K562 (cell line): ENCODE measurements around the gene MAPRE2. TPM values are rescaled to one million over a fixed set of nuclear protein-coding genes. Genes with fewer than 3 reads are reported as not detected.

ENCODE experiments used
- ATAC-seq: fragments of 200-7000 bp; cut with Tn5 transposase; 3 replicates; pipeline ENCODE4 v1.9.1; 2020; ENCODE audit warnings: moderate library complexity
- BruUV-seq: library from RNA; stranded (reverse); fragments of 400-500 nt; replicated peaks from 2 replicates; lab custom pipeline; 2021; lab: Mats Ljungman, UMichigan
- CTCF ChIA-PET: fragments of 300-600 bp; formaldehyde crosslinking; extraction: SDS; loops from one replicate; lab custom pipeline; 2021; ENCODE audit warnings: low intra/inter-chr PET ratio; lab: Yijun Ruan, JAX
- POLR2A ChIA-PET: fragments of 300-600, 350-650 bp; sonication (Branson Sonifier 250); formaldehyde crosslinking; extraction: SDS; loops from one replicate; lab custom pipeline; 2021; ENCODE audit warnings: antibody characterized with exemption, inconsistent platforms; lab: Yijun Ruan, JAX
- DNase-seq, 4 experiments: peaks; one replicate each; pipeline versions ENCODE4 v3.0.0 to v3.0.0-alpha.2; 2011 to 2018; ENCODE audit warnings: low spot score in 3 of 4, mixed read lengths in 3 of 4; ENCODE audit errors: extremely low read depth in 1 of 4
- FAIRE-seq: peaks from 2 replicates; lab custom pipeline; 2011; peaks lifted over from hg19 to GRCh38; lab: Jason Lieb, UNC
- H2AFZ ChIP-seq: 2 replicates; pipeline ENCODE4 v1.6.0; 2011; ENCODE audit warnings: low read depth, low read length, control low read depth, inconsistent platforms
- H3K27ac ChIP-seq: fragments of 200-600 bp; 3 replicates; pipeline ENCODE4 v1.8.0; 2011; ENCODE audit warnings: low read depth, mild to moderate bottlenecking, control low read depth, inconsistent platforms, low read length, moderate library complexity, mixed read lengths; ENCODE audit errors: extremely low read depth
- H3K27me3 ChIP-seq, 2 experiments: fragments of 300-600 bp in 1 of 2; 2 replicates in 1 of 2; 3 replicates in 1 of 2; pipeline versions ENCODE4 v1.6.0 to v1.8.0; 2011; ENCODE audit warnings: inconsistent platforms in 2 of 2, low read length in 2 of 2, mild to moderate bottlenecking in 1 of 2, mixed read lengths in 1 of 2, moderate library complexity in 1 of 2; ENCODE audit not compliant: control insufficient read depth in 2 of 2, insufficient read depth in 2 of 2
- H3K36me3 ChIP-seq: fragments of 300-600 bp; 3 replicates; pipeline ENCODE4 v1.8.0; 2011; ENCODE audit warnings: mild to moderate bottlenecking, low read length, inconsistent platforms; ENCODE audit not compliant: control insufficient read depth, insufficient read depth
- H3K4me1 ChIP-seq, 2 experiments: fragments of 200-600 bp in 1 of 2; replicated peaks in 1 of 2; 2 replicates in 1 of 2; 3 replicates in 1 of 2; pipeline versions ENCODE4 v1.5.1 to v1.8.0; 2011; ENCODE audit warnings: inconsistent platforms in 2 of 2, low read length in 2 of 2, mild to moderate bottlenecking in 1 of 2, mixed read lengths in 1 of 2, moderate library complexity in 1 of 2; ENCODE audit not compliant: control insufficient read depth in 2 of 2, insufficient read depth in 2 of 2
- H3K4me2 ChIP-seq: 2 replicates; pipeline ENCODE4 v1.6.1; 2011; ENCODE audit warnings: low read length, control low read depth, inconsistent platforms, mixed read lengths; ENCODE audit not compliant: insufficient read depth
- H3K4me3 ChIP-seq: fragments of 200-600 bp; sonication (generic), shearing (Covaris generic); 2 replicates; pipeline ENCODE4 v1.5.1; 2016; ENCODE audit warnings: control low read depth, inconsistent platforms
- H3K79me2 ChIP-seq: fragments of 200-600 bp; 3 replicates; pipeline ENCODE4 v1.8.0; 2011; ENCODE audit warnings: low read length, inconsistent platforms; ENCODE audit not compliant: control insufficient read depth, insufficient read depth
- H3K9ac ChIP-seq, 2 experiments: 2 replicates each; pipeline versions ENCODE4 v1.6.0 to v1.6.1; 2011; ENCODE audit warnings: low read depth in 2 of 2, low read length in 2 of 2, control low read depth in 1 of 2, inconsistent platforms in 1 of 2, mild to moderate bottlenecking in 1 of 2, mixed read lengths in 1 of 2; ENCODE audit not compliant: insufficient read depth in 1 of 2
- H3K9me1 ChIP-seq: one replicate; pipeline ENCODE4 v1.6.0; 2011; ENCODE audit warnings: inconsistent platforms, mild to moderate bottlenecking, low read length, moderate library complexity; ENCODE audit not compliant: control insufficient read depth, insufficient read depth
- H3K9me3 ChIP-seq: replicated peaks from 2 replicates; pipeline ENCODE4 v1.5.1; 2011; ENCODE audit warnings: low read depth, low read length, inconsistent platforms; ENCODE audit not compliant: control insufficient read depth, insufficient read depth
- H4K20me1 ChIP-seq: replicated peaks from 2 replicates; pipeline ENCODE4 v1.6.1; 2011; ENCODE audit warnings: low read length, inconsistent platforms, mixed read lengths; ENCODE audit not compliant: control insufficient read depth, insufficient read depth
- PBX2 ChIP-seq, 2 experiments: IDR thresholded peaks in 1 of 2; conservative IDR thresholded peaks in 1 of 2; 2 replicates each; pipeline ENCODE4 v1.6.1; 2016; ENCODE audit warnings: low read depth in 2 of 2, mild to moderate bottlenecking in 1 of 2, missing compliant biosample characterization in 1 of 2, missing genetic modification characterization in 1 of 2, moderate library complexity in 1 of 2
- PKNOX1 ChIP-seq: fragments of 450-650 bp; IDR thresholded peaks from 2 replicates; pipeline ENCODE4 v1.6.1; 2016
- RFX5 ChIP-seq: IDR thresholded peaks from 2 replicates; pipeline ENCODE4 v1.6.1; 2011; ENCODE audit warnings: low read depth, mild to moderate bottlenecking, improper control_type of control experiment, low read length
- SMARCA4 ChIP-seq: fragments of 450-650 bp; IDR thresholded peaks from 2 replicates; pipeline ENCODE4 v1.6.1; 2016
- THRAP3 ChIP-seq: fragments of 450-650 bp; IDR thresholded peaks from 2 replicates; pipeline ENCODE4 v1.6.1; 2016; ENCODE audit warnings: mild to moderate bottlenecking, inconsistent platforms, borderline replicate concordance
- WGBS: fragments of 100-300 bp; shearing (Covaris generic); methylation state at CpG from one replicate; pipeline ENCODE4 v1.1.6; 2016; ENCODE audit warnings: low coverage, mixed read lengths; ENCODE audit not compliant: insufficient coverage; ENCODE audit errors: missing lambda C conversion rate; 5-methylcytosine and 5-hydroxymethylcytosine counted together
- in situ Hi-C: fragments of 300-500 bp; cut with MboI; formaldehyde crosslinking; loops from 4 replicates; pipeline ENCODE4 v1.15.0; 2018; ENCODE audit warnings: inconsistent platforms, mixed read lengths
- intact Hi-C: fragments of 100-400 bp; cut with micrococcal nuclease; formaldehyde crosslinking; loops from 2 replicates; pipeline ENCODE4 v1.14.2; 2022
- polyA plus RNA-seq, 8 experiments: library from polyadenylated mRNA; depleted of rRNA in 4 of 8; stranded (reverse) in 5 of 8; unstranded in 3 of 8; fragments of >200 nt; fragmentation: Nextera tagmentation in 2 of 8; fragmentation: Illumina TruSeq in 1 of 8; extraction: Ambion mirVana in 2 of 8; extraction: Trizol in 1 of 8; gene quantifications; 2 replicates each; pipeline versions ENCODE4 v1.2.1 to v1.2.3, GENCODE V29; 2011 to 2014; ENCODE audit warnings: inconsistent platforms in 1 of 8, missing spikeins in 1 of 8
- total RNA-seq, 7 experiments: library from RNA; depleted of rRNA in 6 of 7; stranded (reverse); fragments of >200 nt in 6 of 7; fragmentation: Illumina TruSeq in 2 of 7; extraction: Trizol in 2 of 7; gene quantifications; 2 replicates each; pipeline versions ENCODE4 v1.2.1 to v1.2.3, GENCODE V29; 2011 to 2021; ENCODE audit warnings: low replicate concordance in 1 of 7

MAPRE2 gene
- total and polyA plus RNA-seq, 9 of the 15 experiments (the other 6 are each of a cell fraction or from before 2014, with no cell fraction given) = 32.3 to 70.7 (median 40.7) TPM

GRCh38 chr18:35131387-35132020 lies 90.3 kb downstream of the MAPRE2 start:
- Histone ChIP-seq H3K36me3 (peaks cover 60% of the 10 kb centered on the region), H3K4me1 (peaks cover 21 to 41% of the 10 kb centered on the region in 2 experiments), H3K27ac (no peak overlapping the region), H3K79me2 (no peaks in the 10 kb centered on the region), H3K9me3 (no peaks in the 10 kb centered on the region), H3K27me3 (no peaks in the 10 kb centered on the region), H3K9ac (no peak overlapping the region), H3K4me2 (no peak overlapping the region), H3K9me1 (no peaks in the 10 kb centered on the region), H3K4me3 (no peak overlapping the region), H4K20me1 (no peaks in the 10 kb centered on the region), H2AFZ (no peak overlapping the region)
- no TSS peak for BruUV-seq
- intact Hi-C loops = no loop called here
- ChIA-PET POLR2A (interaction anchor here (0.6 to 1.3 kb wide), 4 partner anchors 9 to 83 kb away, joined by 3 to 4 read pairs (median 3); no protein-coding TSS in a partner anchor), CTCF (interaction anchor here (0.6 kb wide), 1 partner anchor 113 kb away, joined by 3 read pairs; no protein-coding TSS in a partner anchor)
- TF ChIP-seq SMARCA4 (no peak), THRAP3 (no peak), RFX5 (no peak), PKNOX1 (no peak), PBX2 (CRISPR knock-in tag; IDR thresholded peaks at IDR 0.05; ENCODE audit: low read depth) (no peak), PBX2 (tag; conservative IDR thresholded peaks at IDR 0.05; ENCODE audit: low read depth) (0 out of 2 replicates have a peak, but pooled peaks have one; percentile 14)
- DNase-seq = no peak
- no peak for ATAC-seq
- in situ Hi-C loops = no loop called here
- FAIRE-seq = no peak
- WGBS = 73% methylated on average over 8 of the region's 8 CpGs
